Muscle of leg (tissue), 11 donors: ENCODE measurements around the gene ACOX2. TPM values are rescaled to one million over a fixed set of nuclear protein-coding genes. Genes with fewer than 3 reads are reported as not detected.

Experiments
- DNase-seq: peaks from one replicate; pipeline ENCODE4 v3.0.0; 2013
- H3K27ac ChIP-seq: one replicate; pipeline ENCODE4 v1.5.1; 2013; ENCODE audit warnings: mild to moderate bottlenecking, low read length, control low read depth
- H3K27me3 ChIP-seq: one replicate; pipeline ENCODE4 v1.6.1; 2013; ENCODE audit warnings: low read length; ENCODE audit not compliant: control insufficient read depth, insufficient read depth
- H3K36me3 ChIP-seq: one replicate; pipeline ENCODE4 v1.6.1; 2013; ENCODE audit warnings: low read length; ENCODE audit not compliant: control insufficient read depth, insufficient read depth
- H3K4me1 ChIP-seq: one replicate; pipeline ENCODE4 v1.6.1; 2013; ENCODE audit warnings: low read length; ENCODE audit not compliant: control insufficient read depth, insufficient read depth
- H3K4me3 ChIP-seq: one replicate; pipeline ENCODE4 v1.5.1; 2013; ENCODE audit warnings: low read length, control low read depth
- H3K9me3 ChIP-seq: replicated peaks from 2 replicates; pipeline ENCODE4 v1.6.1; 2013; ENCODE audit warnings: low read depth, low read length; ENCODE audit not compliant: control insufficient read depth
- WGBS: methylation state at CpG from one replicate; pipeline ENCODE4 v1.1.5; 2013; ENCODE audit warnings: missing lambda C conversion rate; ENCODE audit not compliant: insufficient coverage; 5-methylcytosine and 5-hydroxymethylcytosine counted together
- polyA plus RNA-seq, 8 donors: library from polyadenylated mRNA; unstranded; fragments of 120-200 nt; gene quantifications; one replicate each; pipeline versions ENCODE4 v1.2.1 to v1.2.3, GENCODE V29; 2013; ENCODE audit warnings: inconsistent platforms in 1 of 8, low replicate concordance in 1 of 8; ENCODE audit not compliant: insufficient read length in 8 of 8, insufficient read depth in 1 of 8
- total RNA-seq: library from RNA; stranded (reverse); fragments of 120-200 nt; gene quantifications from one replicate; pipeline ENCODE4 v1.2.4, GENCODE V29; 2013

ACOX2 gene
- total and polyA plus RNA-seq, 9 donors, result 21.9 to 29.1 (median 23.6) TPM

DNA sequence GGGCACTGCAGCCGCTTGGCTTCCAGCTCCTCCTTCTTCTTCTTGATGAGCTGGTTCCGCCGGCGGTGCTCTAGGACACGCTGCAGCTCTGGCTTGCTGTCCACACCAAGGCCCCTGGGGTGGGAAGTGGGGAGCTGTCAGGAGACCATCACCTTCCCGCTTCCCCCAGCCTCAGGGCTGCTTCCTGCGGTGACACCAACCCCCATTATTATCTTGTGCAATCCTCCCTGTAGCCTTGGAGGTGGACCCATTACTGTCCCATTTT, 30.2 kb upstream of the ACOX2 start:
- Histone ChIP-seq H3K4me1 (peaks cover 2% of the 10 kb centered on the region), H3K27me3 (no peaks in the 10 kb centered on the region), H3K36me3 (no peaks in the 10 kb centered on the region), H3K4me3 (no peak overlapping the region), H3K9me3 (no peaks in the 10 kb centered on the region), H3K27ac (no peak overlapping the region)
- DNase-seq, result no peak
- 67% methylated on average over 1 of the region's 7 CpGs for WGBS

DNA sequence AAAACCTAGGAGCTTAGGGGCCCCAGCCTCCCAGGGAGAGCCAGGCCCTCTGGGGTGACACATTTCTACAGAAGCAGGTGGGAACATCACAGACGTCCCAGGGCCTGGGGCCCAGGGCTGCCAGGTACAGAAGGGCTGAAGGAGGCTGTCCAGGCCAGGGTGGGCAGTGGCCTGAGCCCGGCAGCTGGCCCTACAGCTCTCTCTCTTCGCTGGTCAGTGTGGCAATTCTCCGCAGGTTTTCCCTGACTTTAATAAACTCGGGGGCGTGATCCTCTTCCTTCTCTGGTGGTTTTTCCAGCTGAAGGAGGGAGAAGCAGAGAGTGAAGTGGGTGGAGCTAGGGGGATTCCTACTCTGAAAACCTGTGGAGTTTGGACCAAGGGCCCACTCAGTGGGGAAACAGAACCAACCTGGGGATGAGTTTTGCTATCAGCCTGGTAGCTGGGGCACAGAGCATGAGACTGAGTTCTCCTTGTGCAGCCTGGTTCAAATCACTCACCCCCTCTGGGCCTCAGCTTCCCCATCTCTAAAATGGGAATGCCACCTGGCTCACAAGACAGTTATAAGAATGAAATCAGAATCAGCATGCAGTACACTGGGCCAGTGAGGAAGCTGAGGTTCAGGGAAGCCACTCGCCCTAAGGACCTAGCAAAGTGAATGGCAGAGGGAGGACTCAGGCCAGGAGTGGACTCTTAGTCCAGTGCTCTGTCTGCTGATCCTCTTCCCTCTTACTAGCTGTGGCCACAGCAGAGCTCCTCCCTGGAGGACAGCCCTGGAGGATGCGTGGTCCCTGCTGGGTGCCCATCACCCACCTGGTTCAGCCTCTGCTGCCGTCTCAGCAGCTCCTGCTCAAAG, 29.6 kb upstream of the ACOX2 start:
- no peaks in the 10 kb centered on the region for H3K27me3 ChIP-seq
- DNase-seq, result no peak
- no peak overlapping the region for H3K4me3 ChIP-seq
- H3K9me3 ChIP-seq, result no peaks in the 10 kb centered on the region
- H3K4me1 ChIP-seq, result peaks cover 2% of the 10 kb centered on the region
- WGBS, result 76% methylated on average over 9 of the region's 9 CpGs
- no peak overlapping the region for H3K27ac ChIP-seq
- H3K36me3 ChIP-seq, result no peaks in the 10 kb centered on the region

DNA sequence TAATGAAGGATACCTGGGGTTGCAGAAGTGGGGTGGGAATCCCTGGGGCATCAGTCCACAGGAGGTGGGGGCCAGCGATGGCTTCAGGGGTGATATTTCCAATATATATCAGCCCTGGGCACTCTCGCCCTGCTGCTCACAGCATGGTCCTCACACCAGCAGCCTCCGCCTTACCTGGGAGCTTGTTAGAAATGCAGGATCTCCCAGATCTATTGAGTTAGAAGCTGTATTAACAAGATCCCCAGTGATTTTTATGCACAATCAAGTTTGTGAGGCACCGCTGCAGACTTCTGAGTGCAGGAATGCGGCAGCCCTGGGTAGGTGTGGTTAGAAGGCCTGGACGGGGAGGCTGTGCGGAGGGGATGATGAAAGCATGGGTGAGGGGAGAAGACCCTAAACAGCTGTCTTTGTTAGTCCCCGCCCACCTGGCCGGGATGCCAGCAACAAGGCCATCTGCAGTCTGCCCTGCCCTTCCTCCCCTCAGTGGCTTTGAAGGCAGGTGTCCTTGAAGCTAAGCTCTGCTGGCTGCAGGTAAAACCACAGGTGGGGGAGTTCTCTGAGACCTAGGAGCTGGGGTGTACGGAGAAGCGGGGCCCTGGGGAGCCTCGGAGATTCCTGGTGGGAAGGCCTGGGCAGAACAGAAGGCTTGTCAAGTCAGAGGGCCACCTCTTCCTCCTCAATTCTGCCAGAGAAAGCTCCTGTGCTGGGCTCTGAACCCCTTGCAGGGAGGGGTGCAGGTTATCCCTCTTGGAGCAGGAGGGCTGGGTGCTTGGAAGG, 28.8 kb upstream of the ACOX2 start:
- no peak overlapping the region for H3K4me3 ChIP-seq
- H3K27ac ChIP-seq, result no peak overlapping the region
- 62% methylated on average over 7 of the region's 12 CpGs for WGBS
- H3K4me1 ChIP-seq, result peaks cover 6% of the 10 kb centered on the region
- H3K9me3 ChIP-seq, result no peaks in the 10 kb centered on the region
- H3K27me3 ChIP-seq, result no peaks in the 10 kb centered on the region
- no peaks in the 10 kb centered on the region for H3K36me3 ChIP-seq
- DNase-seq, result no peak

DNA sequence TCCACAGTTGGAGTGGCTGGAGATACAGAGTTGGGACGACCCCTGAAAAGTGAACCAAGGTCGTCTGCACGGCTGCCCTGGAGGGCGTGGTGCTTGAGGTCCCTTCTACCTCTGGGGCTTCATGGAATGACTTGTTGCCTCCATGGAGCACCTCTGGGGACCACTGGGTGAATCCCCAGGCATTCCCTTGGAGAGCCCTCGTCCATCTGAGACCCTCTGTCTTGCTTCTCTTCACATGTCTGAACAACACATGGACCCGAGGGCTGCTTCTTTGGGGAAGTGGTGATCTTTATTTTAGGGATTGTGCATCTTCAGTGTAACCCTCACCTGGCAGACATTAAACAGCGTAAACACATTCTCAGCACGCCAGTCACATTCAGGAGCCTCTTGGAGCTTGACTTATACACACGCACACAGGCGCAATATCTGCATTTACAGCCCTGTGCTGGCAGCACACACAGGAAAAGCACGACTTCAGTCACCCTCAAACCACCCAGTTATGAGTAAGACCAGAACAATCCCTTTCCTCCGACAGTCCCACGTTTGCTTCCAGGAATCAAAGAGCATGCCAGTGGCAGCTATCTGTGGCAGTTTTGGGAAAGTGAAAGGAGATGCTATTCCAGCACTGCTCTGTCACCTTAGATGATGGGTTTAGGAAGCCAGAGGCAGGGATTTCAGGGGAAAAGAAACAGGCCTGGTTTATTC, 27.6 kb upstream of the ACOX2 start:
- Histone ChIP-seq H3K27ac (no peak overlapping the region), H3K9me3 (peaks cover 2% of the 10 kb centered on the region), H3K4me1 (peaks cover 10% of the 10 kb centered on the region), H3K4me3 (no peak overlapping the region), H3K36me3 (no peaks in the 10 kb centered on the region), H3K27me3 (no peaks in the 10 kb centered on the region)
- DNase-seq, result no peak
- 65% methylated on average over 10 of the region's 13 CpGs for WGBS

DNA sequence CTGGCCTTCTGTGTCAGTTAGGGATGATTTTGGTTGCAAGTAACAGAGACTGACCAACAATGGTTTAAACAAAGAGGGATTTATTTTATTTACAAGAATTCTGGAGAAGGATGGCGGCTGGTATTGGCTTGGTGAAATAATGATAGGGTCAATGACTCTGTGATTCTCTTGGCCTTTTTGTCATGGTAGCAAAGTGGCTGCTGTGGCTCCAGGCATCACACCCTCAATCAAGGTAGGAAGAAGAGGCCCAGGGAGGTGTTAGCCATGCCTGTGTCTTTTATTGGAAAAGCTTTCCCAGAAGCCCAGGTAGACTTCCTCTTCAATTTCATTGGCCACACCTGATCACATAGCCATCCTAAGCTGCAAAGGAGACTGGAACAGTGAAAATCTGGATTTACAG, 27.1 kb upstream of the ACOX2 start:
- Histone ChIP-seq H3K27ac (no peak overlapping the region), H3K4me1 (peaks cover 11% of the 10 kb centered on the region), H3K4me3 (no peak overlapping the region), H3K36me3 (no peaks in the 10 kb centered on the region), H3K27me3 (no peaks in the 10 kb centered on the region), H3K9me3 (peaks cover 2% of the 10 kb centered on the region)
- no peak for DNase-seq
- WGBS, result 100% methylated on average over 1 of the region's 1 CpG

DNA sequence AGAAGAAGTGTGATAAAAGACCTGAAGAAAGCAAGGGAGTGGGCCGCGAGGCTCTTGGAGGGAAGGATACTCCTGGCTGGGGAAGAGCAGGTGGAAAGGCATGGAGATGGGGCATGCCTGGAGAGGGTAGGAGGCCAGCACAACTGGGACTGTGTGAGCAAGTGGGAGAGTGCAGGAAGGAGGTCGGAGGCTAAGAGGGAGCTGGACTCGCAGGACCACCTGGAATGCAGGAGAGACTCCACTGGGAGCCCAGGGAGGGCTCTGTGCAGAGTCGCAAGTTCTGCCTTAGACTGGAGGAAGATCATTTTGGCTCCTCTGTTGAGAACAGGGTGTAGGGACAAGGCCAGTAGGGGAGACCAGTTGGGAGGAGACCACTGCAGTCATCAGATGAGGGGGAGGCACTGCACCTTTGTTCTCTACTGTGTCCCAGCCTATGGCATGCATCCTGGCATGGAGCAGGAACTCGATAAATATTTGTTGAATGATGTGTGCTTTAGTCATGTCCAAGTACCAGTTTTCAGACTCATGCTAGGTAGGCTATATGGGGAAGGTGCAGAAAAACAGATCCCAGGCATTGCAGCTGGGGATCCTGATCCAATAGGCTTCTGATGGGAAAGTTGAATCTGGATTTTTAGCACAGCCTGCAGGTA, 26.5 kb upstream of the ACOX2 start:
- Histone ChIP-seq H3K9me3 (peaks cover 2% of the 10 kb centered on the region), H3K4me1 (peaks cover 16% of the 10 kb centered on the region), H3K4me3 (no peak overlapping the region), H3K27me3 (no peaks in the 10 kb centered on the region), H3K36me3 (no peaks in the 10 kb centered on the region), H3K27ac (no peak overlapping the region)
- 83% methylated on average over 6 of the region's 6 CpGs for WGBS
- DNase-seq, result no peak

DNA sequence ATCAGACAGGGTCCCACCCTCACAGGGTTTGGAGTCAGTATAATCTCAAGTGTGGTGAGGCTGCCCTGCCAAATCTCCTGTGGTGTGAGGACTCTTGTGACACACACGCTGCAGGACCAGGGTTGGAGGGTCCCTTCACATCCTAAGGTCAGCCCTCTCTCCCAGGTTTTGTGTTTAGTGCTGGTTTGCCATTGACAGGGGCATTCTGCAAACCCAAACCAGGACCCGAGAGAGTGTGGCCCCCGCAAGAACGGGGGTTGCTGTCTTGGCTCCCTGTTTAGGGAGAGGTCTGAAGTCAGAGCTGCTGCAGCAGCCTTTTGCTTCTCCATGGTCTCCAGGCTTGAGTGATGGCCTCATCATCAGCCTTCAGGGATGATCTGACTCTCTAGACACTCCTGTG, 25.5 kb upstream of the ACOX2 start:
- Histone ChIP-seq H3K27me3 (no peaks in the 10 kb centered on the region), H3K4me1 (peaks cover 20% of the 10 kb centered on the region), H3K36me3 (no peaks in the 10 kb centered on the region), H3K4me3 (no peak overlapping the region), H3K9me3 (peaks cover 2% of the 10 kb centered on the region), H3K27ac (no peak overlapping the region)
- DNase-seq, result no peak
- 97% methylated on average over 3 of the region's 4 CpGs for WGBS

DNA sequence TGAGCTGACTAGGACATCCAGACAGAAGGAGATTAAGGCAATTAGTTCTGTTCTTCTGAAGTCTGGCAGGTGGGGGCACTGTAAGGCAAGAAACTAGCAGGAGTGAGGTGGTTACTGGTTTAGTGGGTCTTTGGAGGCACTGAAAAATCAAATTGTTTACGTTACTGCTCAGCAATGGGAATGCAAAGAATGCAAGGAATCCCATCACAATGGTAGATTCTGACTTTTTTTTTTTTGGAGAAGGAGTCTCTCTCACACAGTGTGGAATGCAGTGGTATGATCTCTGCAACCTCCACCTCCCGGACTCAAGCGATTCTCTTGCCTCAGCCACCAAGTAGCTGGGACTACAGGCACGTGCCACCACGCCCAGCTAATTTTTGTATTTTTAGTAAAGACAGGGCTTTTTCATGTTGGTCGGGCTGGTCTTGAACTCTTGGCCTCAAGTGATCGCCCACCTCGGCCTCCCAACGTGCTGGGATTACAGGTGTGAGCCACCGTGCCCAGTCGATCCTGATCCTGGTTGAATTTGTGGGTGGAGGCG, 23.9 kb upstream of the ACOX2 start:
- peaks cover 2% of the 10 kb centered on the region for H3K9me3 ChIP-seq
- H3K36me3 ChIP-seq, result no peaks in the 10 kb centered on the region
- WGBS, result 64% methylated on average over 4 of the region's 12 CpGs
- H3K4me3 ChIP-seq, result no peak overlapping the region
- H3K27me3 ChIP-seq, result no peaks in the 10 kb centered on the region
- peak; percentile 66 for DNase-seq
- peaks cover 29% of the 10 kb centered on the region for H3K4me1 ChIP-seq
- H3K27ac ChIP-seq, result no peak overlapping the region

DNA sequence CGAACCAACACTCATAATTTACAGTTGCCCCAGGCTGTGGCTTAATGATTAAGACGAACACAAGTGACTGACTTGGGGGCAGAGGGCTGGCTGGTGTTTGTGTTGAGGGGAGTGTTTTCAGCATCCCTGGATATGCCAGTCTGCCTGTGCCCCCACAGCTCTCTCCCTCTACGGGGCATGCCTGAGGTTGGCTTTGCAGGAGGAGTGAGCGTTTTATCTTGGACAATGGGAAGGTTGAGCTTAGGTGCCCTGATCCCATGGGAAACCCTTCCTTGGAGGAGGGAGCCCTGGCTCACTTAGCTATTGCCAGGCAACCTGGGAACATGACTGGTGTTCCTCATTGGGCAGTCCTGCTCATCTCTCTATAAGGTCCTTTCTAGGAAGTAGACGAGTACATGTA, 22.6 kb upstream of the ACOX2 start:
- no peak for DNase-seq
- no peaks in the 10 kb centered on the region for H3K36me3 ChIP-seq
- WGBS, result 86% methylated on average over 1 of the region's 5 CpGs
- peaks cover 29% of the 10 kb centered on the region for H3K4me1 ChIP-seq
- no peak overlapping the region for H3K27ac ChIP-seq
- no peak overlapping the region for H3K4me3 ChIP-seq
- peaks cover 2% of the 10 kb centered on the region for H3K9me3 ChIP-seq
- no peaks in the 10 kb centered on the region for H3K27me3 ChIP-seq
